GM19395 (cell line): ENCODE results near the gene SMAD9.
A peak's percentile ranks its signal among the peaks of the same experiment; 100 is the strongest.

ENCODE experiments used
- ATAC-seq: cut with Tn5 transposase; IDR thresholded peaks from one replicate; pipeline ENCODE4 v1.9.1; 2021; ENCODE audit warnings: mild to moderate bottlenecking, moderate library complexity; ENCODE audit not compliant: unreplicated experiment

SMAD9 gene

GRCh38 chr13:36820222-36820621 lies 99.8 kb downstream of the SMAD9 start:
- peak; percentile 58 for ATAC-seq

GRCh38 chr13:36819739-36820090 lies 100.3 kb downstream of the SMAD9 start:
- ATAC-seq: peak; percentile 31

- ATAC-seq: peak; percentile 84
Measured at GRCh38 chr13:36818804-36819738, 101.0 kb downstream of the SMAD9 start, which contains the start of gene RFXAP. Gene RFXAP, plus strand, starts transcription at chr13:36819222. Its CDS starts 136 bp downstream, at chr13:36819358.

GRCh38 chr13:36817996-36818803 lies 101.8 kb downstream of the SMAD9 start:
- ATAC-seq: peak; percentile 2

GRCh38 chr13:36815062-36815461 lies 105.0 kb downstream of the SMAD9 start:
- ATAC-seq: no peak

GRCh38 chr13:36814465-36814864 lies 105.6 kb downstream of the SMAD9 start:
- ATAC-seq: no peak

GRCh38 chr13:36813225-36813624 lies 106.8 kb downstream of the SMAD9 start:
- ATAC-seq: no peak

- ATAC-seq: no peak
Measured at GRCh38 chr13:36807616-36808015, 112.4 kb downstream of the SMAD9 start.

GRCh38 chr13:36806102-36806501 lies 113.9 kb downstream of the SMAD9 start:
- ATAC-seq: no peak

- ATAC-seq: no peak
Measured at GRCh38 chr13:36804588-36804987, 115.5 kb downstream of the SMAD9 start.

GRCh38 chr13:36801035-36801434 lies 119.0 kb downstream of the SMAD9 start:
- no peak for ATAC-seq

- no peak for ATAC-seq
Measured at GRCh38 chr13:36796052-36796451, 124.0 kb downstream of the SMAD9 start.

- ATAC-seq: no peak
Measured at GRCh38 chr13:36795463-36795862, 124.6 kb downstream of the SMAD9 start.
